ENCODE data around the gene MXRA7.
A peak's percentile ranks its signal among the peaks of the same experiment; 100 is the strongest.
"Not testable (repeated sequence)": the region's sequence is repeated elsewhere in the genome, so short reads cannot be mapped to it uniquely, and the experiment has no call there.

MXRA7 gene

DNA sequence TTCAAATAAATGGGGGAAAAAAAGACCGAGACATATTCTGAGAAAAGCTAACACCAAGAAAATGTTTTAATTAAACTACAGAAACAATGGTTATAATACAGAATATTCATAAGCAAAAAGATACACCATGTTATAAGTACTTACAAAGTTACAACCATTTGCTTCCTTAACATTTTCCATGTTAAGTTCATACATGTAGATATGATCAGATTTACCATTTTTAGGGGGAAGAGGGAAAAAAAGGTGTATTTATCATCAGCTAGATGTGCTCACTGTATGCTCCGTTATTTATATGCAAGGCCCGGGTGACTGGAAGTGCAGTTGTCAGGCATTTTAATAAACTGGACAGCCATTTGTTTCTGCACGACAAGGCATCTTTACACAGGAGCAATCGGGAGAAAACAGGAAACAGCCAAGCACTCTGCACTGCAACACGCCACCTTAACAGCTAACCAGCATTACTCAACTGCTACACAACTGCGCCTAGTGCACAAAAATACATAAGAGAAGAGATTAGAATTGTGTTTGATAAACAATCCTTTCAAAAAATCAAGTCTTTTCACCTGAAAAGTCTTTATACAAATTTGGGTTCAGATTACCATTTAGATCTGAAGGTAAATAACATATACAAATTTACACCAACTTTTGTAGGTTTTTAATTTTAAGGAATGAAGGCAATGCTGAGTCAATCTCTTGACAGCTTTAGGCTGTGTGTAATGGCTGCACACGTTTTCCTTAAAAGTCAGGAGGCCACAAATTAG, 23.5 kb upstream of the MXRA7 start:
- no peak for DNase-seq (ENCODE audit: low read depth)
- TF ChIP-seq, protein P1, sequence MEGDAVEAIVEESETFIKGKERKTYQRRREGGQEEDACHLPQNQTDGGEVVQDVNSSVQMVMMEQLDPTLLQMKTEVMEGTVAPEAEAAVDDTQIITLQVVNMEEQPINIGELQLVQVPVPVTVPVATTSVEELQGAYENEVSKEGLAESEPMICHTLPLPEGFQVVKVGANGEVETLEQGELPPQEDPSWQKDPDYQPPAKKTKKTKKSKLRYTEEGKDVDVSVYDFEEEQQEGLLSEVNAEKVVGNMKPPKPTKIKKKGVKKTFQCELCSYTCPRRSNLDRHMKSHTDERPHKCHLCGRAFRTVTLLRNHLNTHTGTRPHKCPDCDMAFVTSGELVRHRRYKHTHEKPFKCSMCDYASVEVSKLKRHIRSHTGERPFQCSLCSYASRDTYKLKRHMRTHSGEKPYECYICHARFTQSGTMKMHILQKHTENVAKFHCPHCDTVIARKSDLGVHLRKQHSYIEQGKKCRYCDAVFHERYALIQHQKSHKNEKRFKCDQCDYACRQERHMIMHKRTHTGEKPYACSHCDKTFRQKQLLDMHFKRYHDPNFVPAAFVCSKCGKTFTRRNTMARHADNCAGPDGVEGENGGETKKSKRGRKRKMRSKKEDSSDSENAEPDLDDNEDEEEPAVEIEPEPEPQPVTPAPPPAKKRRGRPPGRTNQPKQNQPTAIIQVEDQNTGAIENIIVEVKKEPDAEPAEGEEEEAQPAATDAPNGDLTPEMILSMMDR (conservative IDR thresholded peaks at IDR 0.05; ENCODE audit: low read length): no peak

DNA sequence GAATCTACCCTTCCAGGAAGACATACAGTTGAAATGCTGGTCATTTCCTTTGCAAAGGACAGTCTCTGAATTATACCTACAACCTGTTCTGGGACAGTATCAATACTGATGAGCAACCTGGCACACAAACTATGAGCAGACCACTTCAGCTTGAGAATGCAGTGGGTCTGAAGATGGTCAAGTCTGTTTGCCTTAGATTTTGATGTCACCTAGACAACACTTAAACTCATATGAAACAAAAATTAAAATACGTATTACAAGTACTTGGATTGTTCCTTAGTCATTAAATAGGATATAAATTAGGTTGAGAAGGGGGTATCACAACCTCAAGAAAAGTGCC, 22.8 kb upstream of the MXRA7 start:
- no peak for DNase-seq (ENCODE audit: low read depth)
- TF ChIP-seq, protein P1 (conservative IDR thresholded peaks at IDR 0.05; ENCODE audit: low read length): no peak
- no peak overlapping the region for H3K4me3 ChIP-seq (ENCODE audit: low read length)

More for the DNA sequence above, 23.5 kb upstream of the MXRA7 start:
- peak overlapping the region; percentile 96 for H3K4me3 ChIP-seq (ENCODE audit: low read length)

DNA sequence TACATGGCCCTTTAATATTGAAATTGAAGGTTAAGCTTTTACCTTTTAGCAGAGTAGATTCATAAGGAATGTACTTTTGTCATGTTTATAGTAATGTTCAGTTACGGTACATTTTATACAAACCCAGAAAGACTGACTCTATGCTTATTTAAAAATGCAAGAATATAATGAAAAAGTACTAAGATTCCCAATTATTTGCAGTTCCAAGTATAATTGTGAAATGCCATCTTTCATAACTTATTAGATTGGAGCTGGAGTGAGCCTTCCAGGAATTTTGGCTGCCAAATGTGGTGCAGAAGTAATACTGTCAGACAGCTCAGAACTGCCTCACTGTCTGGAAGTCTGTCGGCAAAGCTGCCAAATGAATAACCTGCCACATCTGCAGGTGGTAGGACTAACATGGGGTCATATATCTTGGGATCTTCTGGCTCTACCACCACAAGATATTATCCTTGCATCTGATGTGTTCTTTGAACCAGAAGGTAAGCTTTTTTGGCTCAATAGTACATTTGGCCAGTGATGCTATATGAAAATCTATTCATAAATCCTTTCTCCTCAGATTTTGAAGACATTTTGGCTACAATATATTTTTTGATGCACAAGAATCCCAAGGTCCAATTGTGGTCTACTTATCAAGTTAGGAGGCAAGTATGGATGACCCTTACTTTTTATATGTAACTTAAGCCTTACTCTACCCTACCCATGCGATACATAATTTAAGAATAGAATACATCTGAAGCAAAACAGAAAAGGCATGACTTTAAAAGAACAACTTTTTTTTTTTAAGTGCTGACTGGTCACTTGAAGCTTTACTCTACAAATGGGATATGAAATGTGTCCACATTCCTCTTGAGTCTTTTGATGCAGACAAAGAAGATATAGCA, 22.2 kb upstream of the MXRA7 start:
- no peak overlapping the region for H3K4me3 ChIP-seq (ENCODE audit: low read length)
- TF ChIP-seq, protein P1 (conservative IDR thresholded peaks at IDR 0.05; ENCODE audit: low read length): no peak
- peak; percentile 60 for DNase-seq (ENCODE audit: low read depth)

DNA sequence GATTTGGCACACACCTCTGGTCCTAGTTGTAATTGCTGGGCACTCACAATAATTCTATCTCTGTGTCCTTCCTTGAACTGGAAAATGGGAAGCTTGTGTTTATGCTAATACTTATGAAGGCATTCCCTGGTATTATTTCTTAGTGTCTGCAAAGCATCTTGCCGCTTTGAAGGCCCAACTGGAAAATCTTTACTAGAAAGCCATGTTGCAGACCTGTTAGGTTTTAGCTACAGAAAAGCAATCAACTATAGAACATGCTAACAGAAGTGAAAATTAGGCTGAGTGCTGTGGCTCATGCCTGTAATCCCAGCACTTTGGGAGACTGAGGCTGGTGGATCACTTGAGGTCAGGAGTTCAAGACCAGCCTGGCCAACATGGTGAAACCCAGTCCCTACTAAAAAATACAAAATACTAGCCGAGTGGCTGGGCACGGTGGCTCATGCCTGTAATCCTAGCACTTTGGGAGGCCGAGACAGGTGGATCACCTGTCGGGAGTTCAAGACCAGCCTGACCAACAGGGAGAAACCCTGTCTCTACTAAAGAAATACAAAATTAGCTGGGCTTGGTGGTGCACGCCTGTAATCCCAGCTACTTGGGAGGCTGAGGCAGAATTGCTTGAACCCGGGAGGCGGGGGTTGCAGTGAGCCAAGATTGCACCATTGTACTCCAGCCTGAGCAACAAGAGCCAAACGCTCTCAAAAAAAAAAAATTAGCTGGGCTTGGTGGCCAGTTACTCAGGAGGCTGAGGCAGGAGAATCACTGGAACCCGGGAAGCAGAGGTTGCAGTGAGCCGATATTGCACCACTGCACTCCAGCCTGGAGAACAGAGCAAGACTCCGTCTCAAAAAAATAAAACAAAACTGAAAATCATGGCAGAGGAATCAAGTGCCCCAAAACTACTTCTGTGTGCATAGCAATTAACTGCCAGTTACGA, 21.3 kb upstream of the MXRA7 start:
- DNase-seq (ENCODE audit: low read depth); H3K4me3 ChIP-seq (ENCODE audit: low read length): not testable (repeated sequence)

DNA sequence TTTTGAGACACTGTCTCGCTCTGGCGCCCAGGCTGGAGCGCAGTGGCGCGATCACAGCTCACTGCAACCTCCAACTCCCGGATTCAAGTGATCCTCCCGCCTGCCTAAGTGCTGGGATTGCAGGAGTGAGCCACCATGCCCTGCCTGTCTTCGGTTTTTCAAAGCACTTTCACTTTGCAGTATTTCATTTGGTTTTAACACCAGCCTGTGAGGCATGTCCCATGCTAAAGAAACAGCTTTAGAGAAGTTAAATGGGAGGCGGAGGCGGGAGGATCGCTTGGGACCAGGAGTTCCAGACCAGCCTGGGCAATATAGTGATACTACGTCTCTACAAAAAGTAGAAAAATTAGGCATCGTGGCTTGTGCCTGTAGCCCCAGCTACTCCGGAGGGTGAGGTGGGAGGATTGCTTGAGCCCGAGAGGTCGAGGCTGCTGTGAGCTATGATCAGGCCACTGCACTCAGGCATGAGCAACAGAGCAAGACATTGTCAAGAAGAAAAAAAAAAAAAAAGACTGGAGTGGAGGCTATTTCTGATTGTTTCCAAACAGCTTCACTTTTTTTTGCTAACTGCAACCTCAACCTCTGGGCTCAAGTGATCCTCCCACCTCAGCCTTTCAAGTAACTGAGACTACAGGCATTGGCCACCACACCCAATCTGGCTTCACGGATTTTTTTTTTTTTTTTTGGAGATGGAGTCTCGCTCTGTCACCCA, 17.1 kb upstream of the MXRA7 start:
- TF ChIP-seq, protein P1 (conservative IDR thresholded peaks at IDR 0.05; ENCODE audit: low read length): no peak
- H3K4me3 ChIP-seq (ENCODE audit: low read length): peak overlapping the region; percentile 72
- DNase-seq (ENCODE audit: low read depth): no peak

DNA sequence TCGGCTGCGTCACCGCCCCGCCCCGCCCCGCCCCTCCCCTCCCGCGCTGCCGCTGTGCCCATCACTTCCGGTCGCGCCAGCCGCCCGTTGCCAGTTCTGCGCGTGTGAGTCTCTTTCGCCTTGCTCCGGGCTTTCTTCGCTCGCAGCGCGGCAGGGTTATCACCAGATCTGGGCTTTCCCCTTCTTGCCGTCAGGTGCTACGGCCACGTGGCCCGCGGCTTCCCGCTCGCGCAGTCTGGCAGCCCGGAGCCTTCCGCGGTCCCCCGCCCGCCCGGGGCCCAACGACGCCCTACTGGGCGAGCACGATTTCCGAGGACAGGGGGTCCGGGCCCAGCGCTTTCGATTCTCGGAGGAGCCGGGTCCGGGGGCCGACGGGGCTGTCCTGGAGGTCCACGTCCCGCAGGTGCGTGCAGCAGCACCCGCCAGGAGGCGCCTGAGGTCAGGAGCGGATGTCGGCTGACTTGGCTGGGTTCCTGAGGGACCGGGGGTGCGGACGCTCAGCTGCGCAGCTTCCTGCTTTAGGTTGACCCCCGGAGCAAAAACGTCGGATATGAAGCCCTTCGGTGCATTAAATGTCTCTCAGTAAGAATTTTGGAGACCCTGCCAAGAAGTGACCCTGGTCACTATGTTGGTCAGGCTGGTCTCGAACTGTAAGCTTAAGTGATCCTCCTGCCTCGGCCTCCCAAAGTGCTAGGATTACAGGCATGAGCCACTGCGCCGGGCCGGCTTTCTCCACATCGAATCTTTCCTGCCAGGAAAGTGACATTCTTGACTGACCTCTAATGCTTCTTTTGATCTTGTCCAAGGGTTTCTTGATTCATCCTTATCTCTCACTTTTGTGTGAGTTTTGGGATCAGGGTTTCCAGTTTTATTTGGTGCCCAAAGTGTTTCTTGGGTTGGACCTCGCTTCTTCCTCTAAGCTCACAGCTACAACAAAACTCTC, 16.3 kb upstream of the MXRA7 start, which contains the start of gene METTL23:
Gene METTL23 (plus strand): TSS at position 64 of the 943 bp plus-strand sequence. CDS start 2,872 bp downstream, outside the sequence.
- TF ChIP-seq, protein P1 (conservative IDR thresholded peaks at IDR 0.05; ENCODE audit: low read length): peak; percentile 70
- peak; percentile 75 for DNase-seq (ENCODE audit: low read depth)
- H3K4me3 ChIP-seq (ENCODE audit: low read length): peak within 1 kb of the TSS; percentile 87
